CD14-positive monocyte (primary cell): ENCODE data around the gene EMD. TPM values are rescaled to one million over a fixed set of nuclear protein-coding genes. Genes with fewer than 3 reads are reported as not detected.
A peak's percentile ranks its signal among the peaks of the same experiment; 100 is the strongest.

Experiments used
- DNase-seq, 3 donors: peaks; one replicate each; pipeline ENCODE4 v3.0.0-alpha.2; 2011 to 2022
- H2AFZ ChIP-seq: 2 replicates; pipeline ENCODE4 v1.6.0; 2012; ENCODE audit warnings: mild to moderate bottlenecking, low read depth, low read length, inconsistent platforms; ENCODE audit not compliant: insufficient read depth, poor library complexity, severe bottlenecking
- H3K27ac ChIP-seq, 2 donors: 1 replicate in 1 of 2; 2 replicates in 1 of 2; pipeline ENCODE4 v1.5.1; 2012 to 2013; ENCODE audit warnings: low read length in 2 of 2, control low read depth in 1 of 2, inconsistent platforms in 1 of 2, low read depth in 1 of 2, mild to moderate bottlenecking in 1 of 2
- H3K27me3 ChIP-seq, 2 donors: one replicate each; pipeline versions ENCODE4 v1.6.0 to v1.6.1; 2011 to 2013; ENCODE audit warnings: low read length in 2 of 2; ENCODE audit not compliant: control insufficient read depth in 2 of 2, insufficient read depth in 2 of 2
- H3K36me3 ChIP-seq, 2 donors: replicated peaks in 1 of 2; 1 replicate in 1 of 2; 2 replicates in 1 of 2; pipeline versions ENCODE4 v1.5.1 to v1.6.1; 2012 to 2013; ENCODE audit warnings: low read length in 2 of 2, control low read depth in 1 of 2, inconsistent platforms in 1 of 2, mild to moderate bottlenecking in 1 of 2; ENCODE audit not compliant: insufficient read depth in 2 of 2, control insufficient read depth in 1 of 2
- H3K4me1 ChIP-seq, 2 donors: 1 replicate in 1 of 2; 2 replicates in 1 of 2; pipeline versions ENCODE4 v1.5.1 to v1.6.1; 2012 to 2013; ENCODE audit warnings: low read length in 2 of 2, control low read depth in 1 of 2, inconsistent platforms in 1 of 2, mild to moderate bottlenecking in 1 of 2, moderate library complexity in 1 of 2; ENCODE audit not compliant: insufficient read depth in 2 of 2, control insufficient read depth in 1 of 2
- H3K4me2 ChIP-seq: replicated peaks from 2 replicates; pipeline ENCODE3; 2012; ENCODE audit warnings: low read length, moderate library complexity, mild to moderate bottlenecking; ENCODE audit not compliant: poor library complexity, severe bottlenecking; ENCODE audit errors: extremely low read depth
- H3K4me3 ChIP-seq, 3 experiments: fragments of 200-600 bp in 1 of 3; sonication (generic) in 1 of 3; replicated peaks in 1 of 3; 1 replicate in 2 of 3; 2 replicates in 1 of 3; pipeline ENCODE4 v1.5.1; 2011 to 2013; ENCODE audit warnings: low read length in 3 of 3, mild to moderate bottlenecking in 3 of 3, control low read depth in 2 of 3, low read depth in 2 of 3, inconsistent platforms in 1 of 3, moderate library complexity in 1 of 3
- H3K79me2 ChIP-seq: 2 replicates; pipeline ENCODE4 v1.6.0; 2012; ENCODE audit warnings: mild to moderate bottlenecking, control low read depth, inconsistent platforms, low read length, moderate library complexity; ENCODE audit not compliant: insufficient read depth
- H3K9ac ChIP-seq: 2 replicates; pipeline ENCODE4 v1.6.0; 2017; ENCODE audit warnings: low read length, mild to moderate bottlenecking; ENCODE audit not compliant: insufficient read depth, poor library complexity, severe bottlenecking
- H3K9me3 ChIP-seq, 2 donors: replicated peaks in 1 of 2; 1 replicate in 1 of 2; 2 replicates in 1 of 2; pipeline versions ENCODE4 v1.5.1 to v1.6.1; 2012 to 2013; ENCODE audit warnings: low read length in 2 of 2, control low read depth in 1 of 2; ENCODE audit not compliant: control insufficient read depth in 1 of 2, insufficient read depth in 1 of 2
- H4K20me1 ChIP-seq: 2 replicates; pipeline ENCODE4 v1.6.0; 2012; ENCODE audit warnings: mild to moderate bottlenecking, low read length, control low read depth, moderate library complexity; ENCODE audit not compliant: insufficient read depth
- H3K27ac Mint-ChIP-seq, 7 donors: one replicate each; pipeline ENCODE4 v1.8.0; 2020; ENCODE audit warnings: mild to moderate bottlenecking in 7 of 7, mixed read lengths in 7 of 7, moderate library complexity in 6 of 7, inconsistent platforms in 2 of 7
- H3K27me3 Mint-ChIP-seq, 3 donors: one replicate each; pipeline ENCODE4 v1.8.0; 2021 to 2022; ENCODE audit warnings: low read depth in 3 of 3, mild to moderate bottlenecking in 3 of 3, mixed read lengths in 3 of 3, moderate library complexity in 3 of 3, inconsistent platforms in 1 of 3
- H3K36me3 Mint-ChIP-seq, 2 donors: one replicate each; pipeline ENCODE4 v1.8.0; 2020; ENCODE audit warnings: mixed read lengths in 2 of 2, inconsistent platforms in 1 of 2, mild to moderate bottlenecking in 1 of 2
- H3K4me1 Mint-ChIP-seq: one replicate; pipeline ENCODE4 v1.8.0; 2020; ENCODE audit warnings: mild to moderate bottlenecking, mixed read lengths
- H3K4me3 Mint-ChIP-seq, 2 donors: one replicate each; pipeline ENCODE4 v1.8.0; 2020; ENCODE audit warnings: mild to moderate bottlenecking in 2 of 2, mixed read lengths in 2 of 2, moderate library complexity in 1 of 2
- H3K9me3 Mint-ChIP-seq, 7 donors: one replicate each; pipeline ENCODE4 v1.8.0; 2020 to 2022; ENCODE audit warnings: mixed read lengths in 7 of 7, mild to moderate bottlenecking in 6 of 7, moderate library complexity in 6 of 7, inconsistent platforms in 2 of 7
- CTCF ChIP-seq: fragments of 200-600 bp; IDR thresholded peaks from one replicate; pipeline ENCODE4 v1.8.0; 2022; ENCODE audit warnings: antibody characterized with exemption, mild to moderate bottlenecking
- WGBS: methylation state at CpG from one replicate; pipeline ENCODE4 v1.1.5; 2013; ENCODE audit warnings: missing lambda C conversion rate; ENCODE audit not compliant: insufficient coverage; 5-methylcytosine and 5-hydroxymethylcytosine counted together
- intact Hi-C, 2 donors: fragments of 100-400 bp; cut with micrococcal nuclease; formaldehyde crosslinking; loops; one replicate each; pipeline versions ENCODE4 v1.15.0 to v1.15.1; 2023
- polyA plus RNA-seq, 3 donors: library from polyadenylated mRNA; depleted of rRNA in 1 of 3; unstranded in 2 of 3; stranded (reverse) in 1 of 3; fragments of 300-500 nt in 2 of 3; fragments of >200 nt in 1 of 3; fragmentation: Illumina TruSeq in 2 of 3; gene quantifications; 1 replicate in 2 of 3; 2 replicates in 1 of 3; pipeline ENCODE4 v1.2.3, GENCODE V29; 2012 to 2021

EMD gene
- polyA plus RNA-seq, 3 donors, result 14.0 to 126 (median 17.6) TPM

GRCh38 chrX:154371017-154371788 lies 7.9 kb upstream of the EMD start:
- no peaks in the 10 kb centered on the region for H3K27me3 ChIP-seq
- peak overlapping the region; percentile 61 to 94 (median 88) for H3K4me3 ChIP-seq
- H3K4me3 Mint-ChIP-seq, result peak overlapping the region; percentile 84 to 88
- WGBS, result 1% methylated on average over 47 of the region's 77 CpGs
- no peaks in the 10 kb centered on the region for H3K9me3 ChIP-seq
- peaks cover 39% of the 10 kb centered on the region for H4K20me1 ChIP-seq
- peaks cover 60% of the 10 kb centered on the region for H3K79me2 ChIP-seq
- H3K27ac ChIP-seq, result peak overlapping the region; percentile 95 to 100
- H3K36me3 Mint-ChIP-seq, result peaks cover 11 to 25% of the 10 kb centered on the region in 2 donors
- H3K27me3 Mint-ChIP-seq, result peaks cover 3 to 15% (median 8%) of the 10 kb centered on the region in 3 donors
- H3K4me1 Mint-ChIP-seq, result peaks cover 21% of the 10 kb centered on the region
- intact Hi-C loops, result loop anchor here in 1 of 2 donors (5.0 kb wide), 1 partner anchor 161 kb away; no protein-coding TSS in a partner anchor
- H3K4me2 ChIP-seq, result peak overlapping the region; percentile 80
- peaks cover 52 to 62% of the 10 kb centered on the region in 2 donors for H3K4me1 ChIP-seq
- H2AFZ ChIP-seq, result no peak overlapping the region
- no peak for TF ChIP-seq CTCF
- peaks cover 0 to 29% (median 6%) of the 10 kb centered on the region in 7 donors for H3K9me3 Mint-ChIP-seq
- H3K36me3 ChIP-seq, result peaks cover 18 to 19% of the 10 kb centered on the region in 2 donors
- peak; percentile 84 to 93 (median 92) for DNase-seq
- peak overlapping the region; percentile 98 for H3K9ac ChIP-seq
- H3K27ac Mint-ChIP-seq, result peak overlapping the region; percentile 85 to 95 (median 89)

GRCh38 chrX:154371789-154372300 lies 7.2 kb upstream of the EMD start:
- Mint-ChIP-seq H3K9me3 (peaks cover 0 to 29% (median 6%) of the 10 kb centered on the region in 7 donors), H3K27ac (peak overlapping the region in 5 of 7 donors; percentile 54 to 88 (median 65)), H3K4me3 (peak overlapping the region; percentile 69 to 76), H3K36me3 (peaks cover 6 to 19% of the 10 kb centered on the region in 2 donors), H3K27me3 (peaks cover 3 to 18% (median 8%) of the 10 kb centered on the region in 3 donors), H3K4me1 (peaks cover 21% of the 10 kb centered on the region)
- 1% methylated on average over 16 of the region's 43 CpGs for WGBS
- peaks cover 54% of the 10 kb centered on the region for H3K79me2 ChIP-seq
- peak overlapping the region; percentile 80 for H3K4me2 ChIP-seq
- no peak for TF ChIP-seq CTCF
- H3K27ac ChIP-seq, result peak overlapping the region; percentile 67 to 78
- peaks cover 45 to 56% of the 10 kb centered on the region in 2 donors for H3K4me1 ChIP-seq
- H3K27me3 ChIP-seq, result no peaks in the 10 kb centered on the region
- peak overlapping the region; percentile 53 to 88 (median 63) for H3K4me3 ChIP-seq
- intact Hi-C loops, result loop anchor here (2.0 to 5.0 kb wide), 2 partner anchors 160 to 163 kb away; no protein-coding TSS in a partner anchor
- H3K36me3 ChIP-seq, result peaks cover 12 to 13% of the 10 kb centered on the region in 2 donors
- H3K9me3 ChIP-seq, result no peaks in the 10 kb centered on the region
- no peak for DNase-seq
- peak overlapping the region; percentile 74 for H3K9ac ChIP-seq
- H2AFZ ChIP-seq, result no peak overlapping the region
- peaks cover 33% of the 10 kb centered on the region for H4K20me1 ChIP-seq
